HG03280 (cell line): ENCODE results near the gene TEDC2.
"Not testable (repeated sequence)": the region's sequence is repeated elsewhere in the genome, so short reads cannot be mapped to it uniquely, and the experiment has no call there.

Experiments used
- ATAC-seq: cut with Tn5 transposase; IDR thresholded peaks from one replicate; pipeline ENCODE4 v1.9.1; 2021; ENCODE audit warnings: mild to moderate bottlenecking, moderate library complexity; ENCODE audit not compliant: unreplicated experiment

Gene TEDC2

DNA sequence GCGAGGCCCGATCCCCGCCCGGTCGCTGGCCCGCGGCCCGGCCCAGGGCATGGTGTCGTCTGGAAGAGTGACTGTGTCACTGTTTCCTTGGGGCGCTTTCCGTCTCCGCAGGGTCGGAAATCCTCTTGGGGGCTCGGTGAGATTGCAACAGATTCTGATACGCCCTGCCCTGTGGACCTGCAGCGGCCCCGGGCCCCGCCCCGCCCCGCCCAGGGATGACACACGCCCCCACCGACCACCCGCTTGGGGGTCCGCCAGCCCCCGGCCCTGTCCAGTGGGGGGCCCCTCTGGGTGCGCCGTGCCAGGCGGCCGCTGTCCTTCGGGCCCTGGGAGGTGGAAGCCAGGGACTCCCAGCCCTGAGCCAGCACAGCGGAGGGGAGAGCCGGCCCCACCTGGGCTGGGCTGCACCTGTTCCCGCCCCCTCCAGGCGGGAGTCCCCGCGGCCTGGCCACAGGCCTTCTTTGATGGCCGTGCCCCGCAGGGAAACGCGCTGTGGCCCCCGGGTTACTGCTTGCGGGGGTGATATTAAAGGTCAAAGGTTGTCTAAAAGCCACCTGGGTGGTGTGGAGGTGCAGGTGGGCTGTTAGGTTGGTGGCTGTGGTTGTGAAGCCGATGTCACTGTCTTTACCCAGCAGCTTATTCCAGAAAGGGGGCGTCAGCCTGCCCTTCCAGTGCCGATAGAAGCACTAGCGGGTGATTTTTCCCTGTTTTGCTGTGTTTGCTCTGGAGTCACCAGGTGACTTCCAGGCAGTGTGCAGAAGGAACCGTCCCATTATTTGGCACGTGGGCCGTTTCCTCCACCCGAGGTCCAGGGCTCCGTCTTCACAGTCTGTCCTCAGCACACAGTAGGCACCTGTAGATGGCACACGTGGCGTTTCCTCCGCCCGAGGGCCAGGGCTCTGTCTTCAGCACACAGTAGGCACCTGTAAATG lies 15.8 kb downstream of the TEDC2 start:
- ATAC-seq = peak; percentile 6

GRCh38 chr16:2476345-2476720 lies 16.4 kb downstream of the TEDC2 start:
- ATAC-seq = no peak

GRCh38 chr16:2476741-2477140 lies 16.8 kb downstream of the TEDC2 start:
- ATAC-seq = no peak

DNA sequence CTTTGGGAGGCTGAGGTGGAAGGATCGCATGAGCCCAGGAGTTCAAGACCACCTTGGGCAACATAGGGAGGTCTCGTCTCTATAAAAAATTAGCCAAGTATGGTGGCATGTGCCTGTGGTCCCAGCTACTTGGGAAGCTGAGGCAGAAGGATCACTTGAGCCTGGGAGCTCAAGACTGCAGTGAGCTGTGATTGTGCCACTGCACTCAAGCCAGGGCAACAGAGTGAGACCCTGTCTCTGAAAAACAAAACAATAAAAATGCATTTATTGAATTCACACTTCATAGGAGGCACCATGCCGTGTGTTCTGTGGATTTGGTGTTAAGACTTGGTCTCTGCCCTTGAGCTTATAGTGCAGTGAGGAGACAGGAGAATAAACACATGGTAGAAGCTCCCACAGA lies 17.4 kb downstream of the TEDC2 start:
- ATAC-seq = no peak

- no peak for ATAC-seq
Observed at GRCh38 chr16:2478279-2478678, 18.4 kb downstream of the TEDC2 start.

- ATAC-seq = not testable (repeated sequence)
Observed at GRCh38 chr16:2479996-2480395, 20.1 kb downstream of the TEDC2 start.

- ATAC-seq = no peak
Observed at GRCh38 chr16:2480948-2481347, 21.0 kb downstream of the TEDC2 start.

DNA sequence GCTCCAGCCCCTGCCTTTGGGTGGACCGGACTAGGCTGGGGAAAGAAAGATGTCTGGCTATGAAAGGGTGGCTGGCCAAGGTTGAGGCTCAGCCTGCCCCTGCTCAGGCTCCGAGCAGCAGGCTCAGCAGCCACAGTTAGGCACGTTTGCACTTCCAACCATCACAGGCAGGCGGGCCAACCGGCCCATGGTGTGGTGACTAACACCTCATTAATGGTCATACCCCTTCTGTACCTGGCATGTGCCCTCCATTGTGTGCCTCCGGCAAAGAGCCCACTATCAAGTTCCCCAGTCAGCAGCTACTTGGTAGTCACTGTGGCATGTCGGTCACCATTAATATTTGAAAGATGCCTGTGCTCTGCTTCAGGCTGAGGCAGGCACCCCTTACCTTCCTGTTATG lies 21.8 kb downstream of the TEDC2 start:
- no peak for ATAC-seq

DNA sequence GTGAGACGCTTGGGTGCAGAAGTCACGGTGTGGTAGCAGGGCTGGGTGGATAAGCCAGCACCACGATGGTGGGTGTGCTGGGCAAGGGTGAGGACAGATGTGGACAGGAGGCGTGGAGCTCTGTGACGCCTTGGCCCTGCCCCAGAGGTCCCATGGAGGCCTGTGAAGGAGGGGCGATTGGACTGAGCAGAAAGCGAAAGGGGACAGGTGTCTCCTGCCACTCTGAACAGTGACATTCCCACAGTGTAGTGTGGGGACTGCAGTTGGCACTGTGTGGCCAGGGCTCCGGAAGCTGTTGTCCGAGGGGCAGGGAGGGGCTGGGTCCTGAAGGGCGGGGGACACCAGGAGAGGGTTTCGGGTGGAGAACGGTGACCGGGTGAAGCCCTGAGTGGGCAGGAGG lies 22.3 kb downstream of the TEDC2 start:
- no peak for ATAC-seq

DNA sequence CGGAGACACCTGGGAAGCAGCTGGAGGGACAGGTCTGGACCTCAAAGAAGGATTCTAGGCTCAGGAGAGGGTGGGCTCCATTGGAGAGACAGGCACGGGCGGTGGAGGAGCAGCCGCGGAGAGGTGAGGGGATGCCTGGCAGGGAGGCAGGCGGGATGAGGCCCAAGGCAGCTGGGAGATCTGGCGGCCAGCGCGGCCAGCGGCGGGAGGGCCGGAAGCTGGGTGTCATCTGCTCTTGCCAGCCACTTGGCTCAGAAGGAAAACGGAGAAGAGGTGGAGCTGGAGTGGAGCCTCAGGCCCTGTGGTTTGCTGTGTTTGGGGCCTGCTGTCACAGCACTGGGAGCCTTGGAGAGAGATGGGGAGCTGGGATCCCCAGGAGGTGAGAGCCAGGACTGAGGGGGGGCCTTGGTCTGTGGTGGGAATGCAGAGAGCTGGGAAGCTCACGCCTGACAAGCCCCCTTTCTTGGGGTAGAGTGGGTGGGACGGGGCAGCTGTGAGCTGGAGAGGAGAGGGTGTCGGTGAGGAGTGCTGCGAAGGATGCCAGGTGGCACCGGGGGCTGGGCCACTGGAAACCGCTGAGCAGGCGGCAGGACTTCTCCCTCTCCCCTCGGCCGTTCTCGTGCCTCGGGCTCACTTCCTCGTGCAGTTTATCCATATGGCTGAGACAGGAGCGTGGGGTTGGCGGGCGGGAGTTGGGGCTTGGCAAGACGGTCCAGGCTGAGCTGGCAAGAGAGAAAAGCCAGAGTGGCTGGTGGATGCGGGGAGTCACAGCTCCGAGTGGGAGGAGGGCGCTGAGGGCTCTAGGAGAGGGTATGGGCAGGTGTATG lies 23.0 kb downstream of the TEDC2 start:
- no peak for ATAC-seq

- ATAC-seq = no peak
Observed at GRCh38 chr16:2483939-2484897, 24.3 kb downstream of the TEDC2 start.

GRCh38 chr16:2484898-2485508 lies 25.1 kb downstream of the TEDC2 start:
- ATAC-seq = no peak

- ATAC-seq = no peak
Observed at GRCh38 chr16:2485811-2486507, 26.1 kb downstream of the TEDC2 start.

- ATAC-seq = no peak
Observed at GRCh38 chr16:2486645-2487516, 27.0 kb downstream of the TEDC2 start.

DNA sequence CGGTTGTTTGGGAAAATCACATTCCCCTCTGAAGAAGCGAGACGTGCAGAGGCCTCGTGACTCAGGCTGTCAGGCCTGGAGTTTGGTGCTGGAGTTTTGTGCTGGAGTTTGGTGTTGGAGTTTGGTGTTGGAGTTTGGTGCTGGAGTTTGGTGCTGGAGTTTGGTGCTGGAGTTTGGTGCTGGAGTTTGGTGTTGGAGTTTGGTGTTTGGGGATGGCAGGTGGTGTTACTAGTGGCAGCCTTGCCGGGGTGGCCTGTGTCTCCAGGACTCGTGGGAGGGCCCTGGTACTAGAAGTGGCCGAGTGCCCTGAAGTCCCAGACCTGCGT lies 27.6 kb downstream of the TEDC2 start:
- no peak for ATAC-seq

- ATAC-seq = no peak
Observed at GRCh38 chr16:2487903-2488531, 28.1 kb downstream of the TEDC2 start.

GRCh38 chr16:2489581-2489980 lies 29.7 kb downstream of the TEDC2 start:
- no peak for ATAC-seq
